Middle frontal gyrus (tissue), 1 donor: ENCODE data around the gene DCHS2.

Experiments
- DNase-seq: peaks from one replicate; pipeline ENCODE4 v3.0.0-alpha.2; 2015; ENCODE audit warnings: low spot score; ENCODE audit errors: extremely low spot score

The DCHS2 gene

GRCh38 chr4:154320521-154320920 lies 171.1 kb downstream of the DCHS2 start:
- no peak for DNase-seq

- no peak for DNase-seq
These were observed 171.9 kb downstream of the DCHS2 start for GRCh38 chr4:154319736-154320135.

- DNase-seq: no peak
These were observed 174.2 kb downstream of the DCHS2 start for GRCh38 chr4:154317201-154317999.

GRCh38 chr4:154315741-154316140 lies 175.9 kb downstream of the DCHS2 start:
- DNase-seq: no peak

GRCh38 chr4:154314248-154314647 lies 177.4 kb downstream of the DCHS2 start:
- no peak for DNase-seq

GRCh38 chr4:154313004-154313585 lies 178.5 kb downstream of the DCHS2 start:
- no peak for DNase-seq

- DNase-seq: no peak
These were observed 179.4 kb downstream of the DCHS2 start for GRCh38 chr4:154312246-154312645.

- DNase-seq: no peak
These were observed 181.0 kb downstream of the DCHS2 start for GRCh38 chr4:154310578-154310977.

GRCh38 chr4:154308207-154308606 lies 183.4 kb downstream of the DCHS2 start:
- DNase-seq: no peak

- no peak for DNase-seq
These were observed 184.1 kb downstream of the DCHS2 start for GRCh38 chr4:154307451-154307850.

GRCh38 chr4:154305616-154306015 lies 186.0 kb downstream of the DCHS2 start:
- no peak for DNase-seq

DNA sequence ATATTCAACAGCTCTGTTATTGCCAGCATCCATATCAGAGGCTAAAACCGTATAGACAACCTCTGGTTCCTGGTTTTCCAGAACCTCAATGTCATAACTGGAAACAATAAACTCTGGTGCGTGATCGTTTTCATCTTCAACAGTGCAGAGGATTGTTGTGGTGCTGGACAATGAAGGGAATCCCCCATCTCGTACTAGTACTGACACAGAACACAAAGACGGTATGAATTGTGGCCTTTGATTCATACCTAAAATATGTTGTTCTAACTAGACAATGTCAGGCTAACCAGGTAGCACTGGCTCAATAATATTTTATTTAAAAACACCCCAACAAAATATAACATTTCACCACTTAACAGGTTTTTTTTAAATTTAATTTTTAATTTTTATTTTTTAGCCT lies 186.9 kb downstream of the DCHS2 start:
- no peak for DNase-seq

DNA sequence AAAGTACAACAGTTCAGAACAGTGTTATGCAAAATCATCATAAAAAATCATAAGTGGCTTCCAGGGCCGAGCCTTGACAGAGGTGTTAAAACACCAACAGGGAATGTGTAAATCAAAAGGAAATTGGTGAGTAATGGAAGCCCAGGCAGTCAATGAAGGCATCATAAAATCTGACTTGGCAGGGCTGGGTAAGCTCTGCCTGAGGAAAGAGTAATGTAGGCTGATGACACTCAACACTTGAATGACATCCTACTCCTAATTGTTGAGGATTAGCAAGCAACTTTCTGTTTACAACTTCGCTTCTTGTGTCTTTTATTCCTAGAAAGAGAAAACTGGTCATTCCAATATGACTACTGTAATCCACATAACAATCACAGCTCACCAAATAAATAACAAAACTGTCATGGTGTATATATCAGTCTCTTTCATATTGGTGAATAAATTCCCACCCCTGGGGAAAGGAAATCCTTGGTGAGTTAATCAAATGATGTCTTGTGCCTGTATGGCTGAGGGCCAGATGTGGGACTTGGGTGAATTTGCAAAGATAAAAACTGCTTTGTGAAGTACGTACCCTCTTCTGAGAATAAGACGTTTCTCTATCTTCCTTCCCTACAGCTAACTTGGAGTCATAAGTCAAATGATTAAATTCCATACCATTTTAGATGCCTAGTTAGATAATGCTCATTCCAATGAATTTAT lies 196.8 kb downstream of the DCHS2 start:
- no peak for DNase-seq

GRCh38 chr4:154293427-154293826 lies 198.2 kb downstream of the DCHS2 start:
- no peak for DNase-seq

DNA sequence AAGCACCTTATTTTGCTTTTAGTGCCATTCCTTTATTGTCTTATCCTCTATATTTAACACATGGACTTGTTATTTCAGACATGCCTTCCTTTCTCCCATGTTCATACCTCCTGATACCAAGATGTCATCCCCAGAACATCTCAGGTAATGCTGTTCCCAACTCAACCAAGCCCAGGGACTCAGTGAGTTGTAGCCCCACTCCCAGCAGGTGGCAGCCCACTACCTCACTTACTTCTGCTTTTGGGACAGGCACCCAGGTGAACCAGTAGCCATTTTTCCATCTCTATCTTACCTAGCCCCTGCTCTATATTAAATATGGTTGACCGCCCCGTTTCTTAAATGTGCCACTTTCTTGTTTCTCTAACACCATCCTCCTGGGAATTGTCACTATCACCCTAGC lies 199.0 kb downstream of the DCHS2 start:
- DNase-seq: no peak

- DNase-seq: no peak
These were observed 214.4 kb downstream of the DCHS2 start for GRCh38 chr4:154277172-154277571.

DNA sequence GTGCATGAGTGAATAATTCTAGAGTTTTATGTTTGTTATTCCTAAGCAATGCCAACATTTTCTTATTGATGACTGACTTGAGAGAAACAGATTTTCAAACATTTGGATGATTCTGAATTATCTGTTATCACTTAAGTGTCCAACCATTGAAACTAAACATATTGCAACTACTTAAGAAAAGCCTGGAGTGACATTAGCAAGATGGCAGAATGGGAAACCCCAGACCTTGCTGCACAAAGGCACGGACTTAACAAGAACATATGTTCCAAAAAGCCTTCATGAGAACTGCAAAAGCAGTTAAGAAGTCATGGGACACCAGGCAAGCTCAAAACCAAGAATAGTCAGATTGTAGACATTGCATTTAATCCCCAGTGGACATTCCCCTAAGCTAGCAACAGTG lies 215.1 kb downstream of the DCHS2 start:
- no peak for DNase-seq

- no peak for DNase-seq
These were observed 236.6 kb downstream of the DCHS2 start for GRCh38 chr4:154254999-154255398.

DNA sequence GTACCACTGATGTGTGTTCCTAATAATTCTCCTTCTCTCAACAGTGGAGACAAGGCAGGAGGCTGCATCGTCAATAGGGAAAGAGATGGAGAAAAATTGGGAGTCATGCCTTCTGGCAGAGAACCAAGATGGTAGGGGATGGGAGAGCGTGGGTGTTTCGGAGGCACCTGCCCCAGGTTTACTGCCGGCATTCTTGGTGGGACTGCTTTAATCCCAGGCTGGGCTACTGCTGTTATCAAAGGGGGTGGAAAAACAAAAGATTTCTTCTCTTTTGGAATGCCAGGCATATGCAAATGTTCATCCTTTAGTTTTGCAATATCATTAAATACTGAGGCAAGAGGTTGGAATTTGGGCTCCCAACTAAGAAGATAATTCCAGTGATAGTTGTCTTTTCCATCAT lies 257.0 kb downstream of the DCHS2 start:
- DNase-seq: no peak

DNA sequence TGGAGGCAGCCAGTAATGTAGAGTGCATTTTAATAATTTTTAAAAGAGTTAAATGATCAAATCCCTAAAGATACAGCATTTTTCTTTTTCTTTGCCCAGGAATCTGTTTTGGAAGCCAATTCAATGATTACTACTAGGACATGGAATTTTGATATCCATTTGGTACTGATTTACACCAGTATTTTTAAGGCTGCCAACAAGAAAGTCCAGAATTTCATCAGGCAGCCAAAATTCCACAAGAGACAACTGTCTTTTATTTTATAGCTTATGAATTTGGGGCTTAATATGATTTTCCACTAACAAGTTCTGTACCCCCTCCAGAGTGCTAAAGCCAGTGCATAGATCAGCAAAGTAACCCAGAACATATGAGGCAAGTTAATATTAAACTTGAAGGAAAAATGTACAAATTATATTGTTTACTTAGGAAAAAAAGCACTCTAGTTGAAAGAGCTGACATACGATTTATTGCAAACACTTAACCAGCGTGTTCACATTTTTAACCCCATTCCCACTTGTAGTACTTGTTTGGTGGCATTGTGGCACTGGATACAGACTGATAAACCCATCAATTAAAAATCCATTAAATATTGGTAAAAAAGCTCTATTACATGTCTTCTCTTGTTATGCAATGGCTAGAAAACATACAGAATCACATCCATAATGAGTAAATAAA lies 259.7 kb downstream of the DCHS2 start:
- DNase-seq: no peak

GRCh38 chr4:154230723-154231122 lies 260.9 kb downstream of the DCHS2 start:
- DNase-seq: no peak

DNA sequence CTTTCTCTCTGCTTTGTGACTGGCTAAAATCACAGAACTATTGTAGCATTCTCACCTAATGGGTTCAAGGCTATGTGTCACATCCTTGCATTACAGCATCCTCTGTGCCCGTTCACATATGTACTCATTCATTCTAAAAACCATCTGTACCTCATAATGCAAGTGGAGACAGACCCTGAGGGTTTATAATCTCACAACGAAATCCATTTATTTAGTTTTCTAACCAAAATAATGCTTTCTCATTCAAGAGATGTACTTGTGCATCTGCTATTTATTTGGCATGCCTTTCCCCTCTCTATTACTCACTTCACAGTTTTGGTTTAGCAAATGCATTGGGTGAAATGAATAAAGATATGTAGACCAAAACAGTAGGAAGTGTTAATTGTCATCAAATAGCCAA lies 261.5 kb downstream of the DCHS2 start:
- DNase-seq: no peak
